Measurements from ENCODE around the gene CYP4Z1. TPM values are rescaled to one million over a fixed set of nuclear protein-coding genes. Genes with fewer than 3 reads are reported as not detected.
"Not testable (repeated sequence)": the region's sequence is repeated elsewhere in the genome, so short reads cannot be mapped to it uniquely, and the experiment has no call there.

The CYP4Z1 gene
- total and polyA plus RNA-seq, 2 donors (not counting 1 experiment from before 2014, with no cell fraction given): not detected

- H3K9me3 ChIP-seq (ENCODE audit: control extremely low read depth in 1 of 3, control insufficient read depth in 2 of 3, insufficient read depth in 1 of 3, low read length in 2 of 3); H3K4me1 ChIP-seq (ENCODE audit: control insufficient read depth in 2 of 2, insufficient read depth in 2 of 2, low read length in 2 of 2); intact Hi-C loops (cut with micrococcal nuclease); H4K20me1 ChIP-seq (ENCODE audit: control insufficient read depth, insufficient read depth, low read length, poor library complexity, severe bottlenecking); CTCF ChIA-PET; H3K27ac ChIP-seq (ENCODE audit: low read length in 2 of 2); H2AFZ ChIP-seq (ENCODE audit: insufficient read depth, low read depth, low read length, poor library complexity, severe bottlenecking); ATAC-seq (ENCODE audit: low read depth); H3K4me3 Mint-ChIP-seq; H3K27ac Mint-ChIP-seq; H3K27me3 Mint-ChIP-seq; POLR2A ChIA-PET; H3K9ac ChIP-seq (ENCODE audit: low read length); H3K9me3 Mint-ChIP-seq (ENCODE audit: insufficient read depth); H3K4me2 ChIP-seq (replicated peaks; ENCODE audit: low read depth, low read length, poor library complexity, severe bottlenecking); H3K79me2 ChIP-seq (ENCODE audit: control insufficient read depth, insufficient read depth, low read length); H3K4me3 ChIP-seq (ENCODE audit: control extremely low read depth in 1 of 5, extremely low read depth in 1 of 5, insufficient read depth in 1 of 5, low read depth in 2 of 5, low read length in 4 of 5); H3K36me3 ChIP-seq (replicated peaks in 1 of 2; ENCODE audit: control extremely low read depth in 1 of 2, control insufficient read depth in 1 of 2, extremely low read depth in 1 of 2, insufficient read depth in 2 of 2, low read length in 1 of 2); H3K27me3 ChIP-seq (replicated peaks in 1 of 4; ENCODE audit: control extremely low read depth in 1 of 4, control insufficient read depth in 3 of 4, insufficient read depth in 4 of 4, low read length in 3 of 4); H3K4me1 Mint-ChIP-seq: not testable (repeated sequence)
- no CpG with 5 or more reads among the region's 3 CpGs for WGBS (ENCODE audit: insufficient coverage)
- peak; percentile 25 for DNase-seq
- peak; percentile 71 for TF ChIP-seq CTCF (IDR thresholded peaks at IDR 0.05)
Measured at GRCh38 chr1:47089356-47089755, 22.3 kb downstream of the CYP4Z1 start.

GRCh38 chr1:47091476-47091875, 24.4 kb downstream of the CYP4Z1 start:
- DNase-seq; H3K9ac ChIP-seq (ENCODE audit: low read length); H3K27me3 Mint-ChIP-seq; H4K20me1 ChIP-seq (ENCODE audit: control insufficient read depth, insufficient read depth, low read length, poor library complexity, severe bottlenecking); H3K79me2 ChIP-seq (ENCODE audit: control insufficient read depth, insufficient read depth, low read length); H3K9me3 Mint-ChIP-seq (ENCODE audit: insufficient read depth); H3K4me1 ChIP-seq (ENCODE audit: control insufficient read depth in 2 of 2, insufficient read depth in 2 of 2, low read length in 2 of 2); H3K4me1 Mint-ChIP-seq; ATAC-seq (ENCODE audit: low read depth); H3K4me3 Mint-ChIP-seq; H3K4me3 ChIP-seq (ENCODE audit: control extremely low read depth in 1 of 5, extremely low read depth in 1 of 5, insufficient read depth in 1 of 5, low read depth in 2 of 5, low read length in 4 of 5); H3K4me2 ChIP-seq (replicated peaks; ENCODE audit: low read depth, low read length, poor library complexity, severe bottlenecking); intact Hi-C loops (cut with micrococcal nuclease); POLR2A ChIA-PET; H3K27ac Mint-ChIP-seq; H3K36me3 ChIP-seq (replicated peaks in 1 of 2; ENCODE audit: control extremely low read depth in 1 of 2, control insufficient read depth in 1 of 2, extremely low read depth in 1 of 2, insufficient read depth in 2 of 2, low read length in 1 of 2); CTCF ChIA-PET; H3K27me3 ChIP-seq (replicated peaks in 1 of 4; ENCODE audit: control extremely low read depth in 1 of 4, control insufficient read depth in 3 of 4, insufficient read depth in 4 of 4, low read length in 3 of 4); H3K27ac ChIP-seq (ENCODE audit: low read length in 2 of 2); H2AFZ ChIP-seq (ENCODE audit: insufficient read depth, low read depth, low read length, poor library complexity, severe bottlenecking); H3K9me3 ChIP-seq (ENCODE audit: control extremely low read depth in 1 of 3, control insufficient read depth in 2 of 3, insufficient read depth in 1 of 3, low read length in 2 of 3): not testable (repeated sequence)
- WGBS (ENCODE audit: insufficient coverage): no CpG with 5 or more reads among the region's 3 CpGs

Data from B cell (primary cell).